Measurements from ENCODE around the gene COBL. TPM values are rescaled to one million over a fixed set of nuclear protein-coding genes. Genes with fewer than 3 reads are reported as not detected.

The COBL gene
- total and polyA plus RNA-seq, 2 of the 8 experiments (the other 6 are each of a cell fraction or from before 2014, with no cell fraction given): 13.8 to 40.4 TPM

DNA sequence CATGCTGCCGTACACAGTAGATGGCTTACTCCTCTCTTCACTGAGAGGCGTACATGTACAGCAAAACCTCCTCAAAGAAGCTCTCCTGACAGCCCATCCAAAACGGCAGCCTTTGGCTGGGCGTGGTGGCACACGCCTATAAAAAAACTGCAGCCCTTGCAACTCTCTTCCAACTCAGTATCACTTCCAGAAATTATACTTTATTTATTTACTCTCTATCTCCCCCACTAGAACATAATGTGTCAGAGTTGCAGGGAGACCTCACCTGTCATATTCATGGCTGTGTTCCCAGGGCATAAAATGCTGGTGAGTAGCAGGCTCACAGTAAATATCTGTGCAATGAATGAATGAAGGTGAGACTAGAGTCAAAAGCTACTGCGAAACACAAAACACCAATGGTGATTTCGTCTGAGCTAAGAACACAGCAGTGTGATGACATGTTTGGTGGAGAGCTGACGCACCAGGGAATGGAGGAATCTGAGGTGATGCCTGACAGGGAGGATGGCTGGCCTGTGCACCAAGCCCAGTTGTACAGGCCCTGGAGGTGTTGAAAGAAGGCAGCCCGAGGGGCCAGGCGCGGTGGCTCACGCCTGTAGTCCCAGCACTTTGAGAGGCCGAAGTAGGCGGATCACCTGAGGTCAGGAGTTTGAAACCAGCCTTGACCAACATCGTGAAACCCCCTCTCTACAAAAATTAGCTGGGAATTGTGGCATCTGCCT is 55.3 kb downstream of the COBL start:
- Histone ChIP-seq H2BK15ac (ENCODE audit: low read length) (no peak overlapping the region), H3K79me1 (ENCODE audit: low read depth, low read length) (peaks cover 2% of the 10 kb centered on the region; the same call in 1 of the 2 replicates), H3K56ac (replicated peaks; ENCODE audit: insufficient read length, low read depth, low read length) (no peak overlapping the region), H3K18ac (ENCODE audit: extremely low read depth, low read length) (no peak overlapping the region), H3K14ac (ENCODE audit: insufficient read length) (no peak overlapping the region), H2BK5ac (ENCODE audit: low read depth, low read length) (no peak overlapping the region), H4K91ac (replicated peaks; ENCODE audit: insufficient read length, low read length) (peak overlapping the region; percentile 12), H3K4me3 (ENCODE audit: extremely low read depth in 1 of 4, insufficient read depth in 2 of 4, low read depth in 3 of 4, low read length in 4 of 4) (no peak overlapping the region), H3K9me3 (ENCODE audit: insufficient read depth in 2 of 2, low read depth in 1 of 2, low read length in 1 of 2) (no peaks in the 10 kb centered on the region), H4K8ac (ENCODE audit: extremely low read depth, insufficient read depth, low read length) (peak overlapping the region; percentile 6; the same call in 1 of the 2 replicates), H2BK120ac (replicated peaks; ENCODE audit: low read depth, low read length) (no peak overlapping the region), H3K27ac (ENCODE audit: low read depth, low read length) (no peak overlapping the region), H3K4me2 (ENCODE audit: insufficient read depth in 1 of 2, low read depth in 2 of 2, low read length in 2 of 2) (no peak overlapping the region), H3K4ac (replicated peaks; ENCODE audit: insufficient read length, low read depth, low read length) (no peak overlapping the region), H3K4me1 (replicated peaks in 1 of 4; ENCODE audit: control insufficient read depth in 3 of 4, insufficient read depth in 4 of 4, low read length in 3 of 4) (peaks cover 0 to 14% (median 4%) of the 10 kb centered on the region in 4 experiments; a peak in 4 of 7 replicates), H4K20me1 (replicated peaks in 1 of 2; ENCODE audit: control insufficient read depth in 1 of 2, insufficient read depth in 2 of 2, low read length in 2 of 2) (peaks cover 3 to 12% of the 10 kb centered on the region in 2 experiments), H2BK12ac (ENCODE audit: low read depth, low read length) (no peak overlapping the region), H3K23me2 (ENCODE audit: low read depth, low read length) (no peaks in the 10 kb centered on the region; the same call in 1 of the 2 replicates), H2BK20ac (ENCODE audit: low read length) (no peak overlapping the region), H3K9ac (replicated peaks in 1 of 4; ENCODE audit: extremely low read depth in 1 of 4, low read depth in 3 of 4, low read length in 3 of 4) (no peak overlapping the region), H2AFZ (ENCODE audit: low read length) (no peak overlapping the region), H3K27me3 (replicated peaks in 1 of 4; ENCODE audit: control insufficient read depth in 3 of 4, extremely low read depth in 1 of 4, insufficient read depth in 3 of 4, low read length in 3 of 4) (no peaks in the 10 kb centered on the region), H3K36me3 (ENCODE audit: control insufficient read depth in 2 of 4, insufficient read depth in 4 of 4, low read length in 3 of 4) (no peaks in the 10 kb centered on the region; a peak in 1 of 8 replicates), H2AK5ac (ENCODE audit: low read depth, low read length) (no peak overlapping the region), H3K23ac (ENCODE audit: insufficient read length) (no peak overlapping the region), H3K79me2 (ENCODE audit: control insufficient read depth in 1 of 2, insufficient read depth in 2 of 2, low read length in 2 of 2) (peaks cover 0 to 44% of the 10 kb centered on the region in 2 experiments; a peak in 3 of 4 replicates), H4K5ac (ENCODE audit: insufficient read length, low read depth, low read length) (no peak overlapping the region)
- FAIRE-seq: no peak
- ChIA-PET POLR2A (ENCODE audit: partially characterized antibody) (interaction anchor here (0.7 to 3.0 kb wide), 2 partner anchors 65 to 66 kb away, joined by 3 to 7 read pairs; no protein-coding TSS in a partner anchor), CTCF (ENCODE audit: partially characterized antibody) (interaction anchor here (1.1 to 1.7 kb wide), 3 partner anchors 11 to 67 kb away, joined by 3 to 4 read pairs (median 3); no protein-coding TSS in a partner anchor)
- 93% methylated on average over 15 of the region's 15 CpGs; no CpG with 5 or more reads in 1 of the 2 experiments for WGBS, 2 experiments (ENCODE audit: extremely low coverage in 1 of 2, insufficient coverage in 1 of 2, insufficient read length in 1 of 2, insufficient replicate concordance in 2 of 2, low coverage in 1 of 2, low lambda C conversion rate in 2 of 2, missing lambda C conversion rate in 1 of 2)
- DNase-seq (ENCODE audit: low read depth in 1 of 2, low spot score in 2 of 2): peak in 1 of 2 experiments; percentile 37
- no peak for TF ChIP-seq RBBP5 (IDR thresholded peaks at IDR 0.05; ENCODE audit: borderline replicate concordance, low read depth, low read length)
